Measurements from ENCODE around the gene PHEX. TPM values are rescaled to one million over a fixed set of nuclear protein-coding genes. Genes with fewer than 3 reads are reported as not detected.

PHEX gene
- polyA plus RNA-seq, 3 donors, result 0.03 TPM; not detected in 2

DNA sequence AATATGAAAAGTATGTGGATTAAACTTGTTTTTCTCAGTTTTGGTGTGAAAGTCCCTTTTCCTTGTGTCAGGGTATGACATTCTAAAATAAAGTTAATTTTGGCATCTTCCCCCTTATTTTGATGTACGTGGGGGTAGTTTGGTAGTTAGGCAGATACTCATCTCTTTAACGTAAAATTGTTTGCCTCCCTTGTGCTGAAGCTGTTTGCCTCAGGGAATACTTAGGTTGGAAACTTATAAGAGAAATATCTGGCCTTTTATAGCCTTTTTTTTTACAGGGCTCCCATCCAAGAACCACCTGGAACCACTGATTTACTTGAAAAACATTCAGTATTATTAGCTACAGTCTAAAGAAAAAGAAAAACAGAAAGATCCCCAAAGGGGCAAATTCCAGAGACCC is 85.5 kb downstream of the PHEX start:
- Mint-ChIP-seq H3K9me3 (peaks cover 0 to 3% (median 0%) of the 10 kb centered on the region in 7 donors), H3K36me3 (no peaks in the 10 kb centered on the region), H3K27ac (no peak overlapping the region), H3K4me3 (no peak overlapping the region), H3K4me1 (no peaks in the 10 kb centered on the region), H3K27me3 (ENCODE audit: low read depth in 3 of 3) (peaks cover 0 to 6% (median 0%) of the 10 kb centered on the region in 3 donors)
- Histone ChIP-seq H3K4me3 (replicated peaks in 1 of 3; ENCODE audit: low read depth in 2 of 3, low read length in 3 of 3) (no peak overlapping the region), H3K9ac (ENCODE audit: insufficient read depth, low read length, poor library complexity, severe bottlenecking) (no peak overlapping the region), H3K27ac (ENCODE audit: low read depth in 1 of 2, low read length in 2 of 2) (no peak overlapping the region), H3K27me3 (ENCODE audit: control insufficient read depth in 2 of 2, insufficient read depth in 2 of 2, low read length in 2 of 2) (peaks cover 0 to 2% of the 10 kb centered on the region in 2 donors), H3K4me2 (replicated peaks; ENCODE audit: extremely low read depth, low read length, poor library complexity, severe bottlenecking) (no peak overlapping the region), H3K79me2 (ENCODE audit: insufficient read depth, low read length) (no peaks in the 10 kb centered on the region), H3K36me3 (replicated peaks in 1 of 2; ENCODE audit: control insufficient read depth in 1 of 2, insufficient read depth in 2 of 2, low read length in 2 of 2) (no peaks in the 10 kb centered on the region), H2AFZ (ENCODE audit: insufficient read depth, low read depth, low read length, poor library complexity, severe bottlenecking) (no peak overlapping the region), H3K9me3 (replicated peaks in 1 of 2; ENCODE audit: control insufficient read depth in 1 of 2, insufficient read depth in 1 of 2, low read length in 2 of 2) (no peaks in the 10 kb centered on the region), H3K4me1 (ENCODE audit: control insufficient read depth in 1 of 2, insufficient read depth in 2 of 2, low read length in 2 of 2) (no peaks in the 10 kb centered on the region), H4K20me1 (ENCODE audit: insufficient read depth, low read length) (no peaks in the 10 kb centered on the region)
- no peak for DNase-seq
- no CpG with 5 or more reads among the region's 2 CpGs for WGBS (ENCODE audit: insufficient coverage)
- intact Hi-C loops (cut with micrococcal nuclease), result no loop called here
- TF ChIP-seq CTCF (IDR thresholded peaks at IDR 0.05), result no peak

DNA sequence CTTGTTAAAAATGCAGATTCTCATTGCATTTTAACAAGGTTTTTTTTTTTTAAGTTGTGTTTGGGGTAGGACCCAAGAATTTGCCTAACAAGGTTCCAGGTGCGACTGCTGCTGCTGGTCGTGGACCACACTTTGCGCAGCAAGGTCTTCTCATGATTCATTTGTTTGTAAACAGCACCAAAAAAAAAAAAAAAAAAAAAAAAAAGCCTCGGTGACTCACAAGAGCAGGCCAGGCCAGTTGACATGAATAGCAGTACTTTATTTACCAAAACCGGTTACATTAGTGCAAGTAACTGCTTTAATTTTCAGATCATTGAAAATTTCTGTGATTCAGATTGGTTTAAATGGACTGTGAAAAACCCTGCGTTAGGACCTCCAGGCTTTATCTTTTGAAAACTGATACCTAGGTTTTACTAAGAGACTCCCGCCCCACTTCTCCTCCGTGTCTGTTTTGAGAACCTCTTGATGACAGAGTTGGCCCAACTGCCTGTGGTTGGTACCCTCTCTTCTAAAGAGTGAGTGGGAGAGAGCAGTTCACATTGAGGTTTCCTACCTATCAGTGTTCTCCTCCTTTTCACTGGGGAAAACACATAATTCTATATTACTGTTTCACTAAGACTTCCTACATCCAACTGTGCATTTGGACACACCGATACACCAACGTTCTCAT is 86.2 kb downstream of the PHEX start:
- H3K9me3 ChIP-seq (replicated peaks in 1 of 2; ENCODE audit: control insufficient read depth in 1 of 2, insufficient read depth in 1 of 2, low read length in 2 of 2), result no peaks in the 10 kb centered on the region
- Mint-ChIP-seq H3K4me1 (no peaks in the 10 kb centered on the region), H3K9me3 (peaks cover 0 to 3% (median 0%) of the 10 kb centered on the region in 7 donors), H3K27me3 (ENCODE audit: low read depth in 3 of 3) (peaks cover 0 to 6% (median 0%) of the 10 kb centered on the region in 3 donors), H3K36me3 (no peaks in the 10 kb centered on the region), H3K27ac (no peak overlapping the region), H3K4me3 (no peak overlapping the region)
- intact Hi-C loops (cut with micrococcal nuclease), result no loop called here
- H3K27ac ChIP-seq (ENCODE audit: low read depth in 1 of 2, low read length in 2 of 2), result no peak overlapping the region
- no peaks in the 10 kb centered on the region for H3K36me3 ChIP-seq (replicated peaks in 1 of 2; ENCODE audit: control insufficient read depth in 1 of 2, insufficient read depth in 2 of 2, low read length in 2 of 2)
- peaks cover 0 to 2% of the 10 kb centered on the region in 2 donors for H3K27me3 ChIP-seq (ENCODE audit: control insufficient read depth in 2 of 2, insufficient read depth in 2 of 2, low read length in 2 of 2)
- no peak for TF ChIP-seq CTCF (IDR thresholded peaks at IDR 0.05)
- no peak for DNase-seq
- no peak overlapping the region for H2AFZ ChIP-seq (ENCODE audit: insufficient read depth, low read depth, low read length, poor library complexity, severe bottlenecking)
- H3K4me2 ChIP-seq (replicated peaks; ENCODE audit: extremely low read depth, low read length, poor library complexity, severe bottlenecking), result no peak overlapping the region
- H3K79me2 ChIP-seq (ENCODE audit: insufficient read depth, low read length), result no peaks in the 10 kb centered on the region
- H3K4me1 ChIP-seq (ENCODE audit: control insufficient read depth in 1 of 2, insufficient read depth in 2 of 2, low read length in 2 of 2), result no peaks in the 10 kb centered on the region
- H3K4me3 ChIP-seq (replicated peaks in 1 of 3; ENCODE audit: low read depth in 2 of 3, low read length in 3 of 3), result no peak overlapping the region
- no CpG with 5 or more reads among the region's 10 CpGs for WGBS (ENCODE audit: insufficient coverage)
- H3K9ac ChIP-seq (ENCODE audit: insufficient read depth, low read length, poor library complexity, severe bottlenecking), result no peak overlapping the region
- no peaks in the 10 kb centered on the region for H4K20me1 ChIP-seq (ENCODE audit: insufficient read depth, low read length)
